Large intestine (tissue), 3 donors: ENCODE measurements around the gene COG5. TPM values are rescaled to one million over a fixed set of nuclear protein-coding genes. Genes with fewer than 3 reads are reported as not detected.

Source experiments
- DNase-seq, 2 donors: peaks; one replicate each; pipeline versions ENCODE4 v3.0.0 to v3.0.0-alpha.2; 2013
- H3K27ac ChIP-seq: one replicate; pipeline ENCODE4 v1.5.1; 2013; ENCODE audit warnings: low read length
- H3K27me3 ChIP-seq: 2 replicates; pipeline ENCODE4 v1.6.1; 2013; ENCODE audit warnings: low read length; ENCODE audit not compliant: control insufficient read depth, insufficient read depth
- H3K36me3 ChIP-seq: 2 replicates; pipeline ENCODE4 v1.6.1; 2013; ENCODE audit warnings: low read length; ENCODE audit not compliant: control insufficient read depth, insufficient read depth
- H3K4me1 ChIP-seq: one replicate; pipeline ENCODE4 v1.6.1; 2013; ENCODE audit warnings: low read length; ENCODE audit not compliant: control insufficient read depth, insufficient read depth
- H3K4me3 ChIP-seq: one replicate; pipeline ENCODE4 v1.5.1; 2013; ENCODE audit warnings: low read length
- H3K9me3 ChIP-seq: one replicate; pipeline ENCODE4 v1.6.1; 2013; ENCODE audit warnings: mild to moderate bottlenecking, low read depth, low read length, moderate library complexity; ENCODE audit not compliant: control insufficient read depth
- WGBS: methylation state at CpG from one replicate; pipeline ENCODE4 v1.1.5; 2013; ENCODE audit warnings: low lambda C conversion rate; ENCODE audit not compliant: insufficient coverage; 5-methylcytosine and 5-hydroxymethylcytosine counted together
- polyA plus RNA-seq: library from polyadenylated mRNA; unstranded; fragments of 120-200 nt; gene quantifications from one replicate; pipeline ENCODE4 v1.2.1, GENCODE V29; 2013

COG5 gene
- polyA plus RNA-seq, 1 donor, result 40.7 TPM

DNA sequence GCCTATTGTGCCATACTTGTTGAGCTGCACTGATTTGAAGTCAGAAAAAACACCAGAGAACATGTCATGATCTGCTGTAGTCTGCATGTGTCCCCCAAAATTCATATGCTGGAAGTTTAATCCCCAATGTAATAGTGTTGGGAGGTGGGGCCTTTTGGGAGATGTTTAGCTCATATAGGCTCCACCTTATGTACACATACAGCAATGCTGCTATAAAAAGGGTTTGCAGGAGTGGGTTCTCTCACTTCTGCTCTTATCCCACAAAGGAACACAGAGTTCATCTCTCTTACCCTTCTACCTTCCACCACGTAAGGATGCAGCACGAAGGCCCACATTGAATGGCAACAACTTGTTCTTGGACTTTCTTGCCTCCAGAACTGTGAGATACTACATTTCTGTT lies 70.8 kb downstream of the COG5 start:
- H3K27me3 ChIP-seq, result no peaks in the 10 kb centered on the region
- H3K27ac ChIP-seq, result no peak overlapping the region
- no peak for DNase-seq
- no peaks in the 10 kb centered on the region for H3K4me1 ChIP-seq
- WGBS, result 100% methylated on average over 2 of the region's 2 CpGs
- H3K9me3 ChIP-seq, result no peaks in the 10 kb centered on the region
- H3K36me3 ChIP-seq, result no peaks in the 10 kb centered on the region
- H3K4me3 ChIP-seq, result no peak overlapping the region

GRCh38 chr7:107486041-107486440 lies 77.7 kb downstream of the COG5 start:
- no peak for DNase-seq
- Histone ChIP-seq H3K27me3 (no peaks in the 10 kb centered on the region), H3K4me1 (no peaks in the 10 kb centered on the region), H3K27ac (no peak overlapping the region), H3K4me3 (no peak overlapping the region), H3K9me3 (no peaks in the 10 kb centered on the region), H3K36me3 (no peaks in the 10 kb centered on the region)
- WGBS, result 94% methylated on average over 3 of the region's 3 CpGs

DNA sequence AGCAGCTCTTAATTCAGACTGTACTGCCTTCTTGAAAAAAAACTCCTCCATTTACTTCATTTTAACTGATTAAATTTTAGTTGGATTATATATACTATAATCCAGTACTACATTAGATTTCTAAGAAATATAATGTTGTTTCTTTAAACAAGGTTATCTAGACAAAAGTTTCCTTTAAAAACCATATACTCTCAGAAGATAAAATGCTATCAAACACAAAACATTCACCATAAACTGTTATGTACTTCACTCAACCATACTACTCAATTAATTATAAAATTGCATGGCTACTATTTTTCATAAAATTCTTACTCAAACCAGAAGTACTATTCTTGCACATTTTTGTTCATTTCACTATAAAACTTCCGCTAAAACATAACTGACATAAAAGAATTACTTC lies 81.1 kb downstream of the COG5 start:
- H3K9me3 ChIP-seq, result no peaks in the 10 kb centered on the region
- H3K36me3 ChIP-seq, result no peaks in the 10 kb centered on the region
- no peak overlapping the region for H3K4me3 ChIP-seq
- no peak for DNase-seq
- no peaks in the 10 kb centered on the region for H3K27me3 ChIP-seq
- H3K4me1 ChIP-seq, result no peaks in the 10 kb centered on the region
- WGBS, result 100% methylated on average over 1 of the region's 1 CpG
- H3K27ac ChIP-seq, result no peak overlapping the region

- Histone ChIP-seq H3K27ac (no peak overlapping the region), H3K36me3 (no peaks in the 10 kb centered on the region), H3K4me1 (no peaks in the 10 kb centered on the region), H3K4me3 (no peak overlapping the region), H3K27me3 (no peaks in the 10 kb centered on the region), H3K9me3 (no peaks in the 10 kb centered on the region)
- DNase-seq, result no peak
- WGBS, result 100% methylated on average over 1 of the region's 3 CpGs
Observed at GRCh38 chr7:107480932-107481331, 82.8 kb downstream of the COG5 start.

- Histone ChIP-seq H3K4me3 (no peak overlapping the region), H3K27me3 (no peaks in the 10 kb centered on the region), H3K36me3 (no peaks in the 10 kb centered on the region), H3K27ac (no peak overlapping the region), H3K4me1 (no peaks in the 10 kb centered on the region), H3K9me3 (no peaks in the 10 kb centered on the region)
- WGBS, result 100% methylated on average over 1 of the region's 2 CpGs
- no peak for DNase-seq
Observed at GRCh38 chr7:107479303-107479702, 84.4 kb downstream of the COG5 start.

- Histone ChIP-seq H3K27me3 (no peaks in the 10 kb centered on the region), H3K36me3 (no peaks in the 10 kb centered on the region), H3K4me3 (no peak overlapping the region), H3K27ac (no peak overlapping the region), H3K4me1 (no peaks in the 10 kb centered on the region), H3K9me3 (no peaks in the 10 kb centered on the region)
- WGBS, result 46% methylated on average over 2 of the region's 5 CpGs
- DNase-seq, result no peak
Observed at GRCh38 chr7:107474104-107474521, 89.6 kb downstream of the COG5 start.

DNA sequence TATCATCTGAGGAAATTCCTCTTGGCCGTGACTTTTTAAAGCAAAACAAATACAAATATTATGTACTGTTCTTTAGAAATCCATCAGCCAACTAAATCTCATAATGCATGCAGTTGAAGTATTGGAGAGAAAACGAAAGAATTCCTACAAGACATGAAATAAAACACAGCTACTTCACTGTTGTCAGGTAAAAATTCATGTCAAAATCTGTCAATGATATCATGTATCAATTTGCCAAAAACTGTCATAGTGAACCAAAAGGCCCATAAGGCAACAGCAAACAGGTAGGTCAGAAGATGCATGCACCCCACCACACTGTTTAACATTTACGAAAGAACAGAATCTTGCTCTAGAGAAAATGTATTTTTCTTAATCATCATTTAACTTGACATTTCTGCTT lies 91.6 kb downstream of the COG5 start:
- Histone ChIP-seq H3K36me3 (no peaks in the 10 kb centered on the region), H3K9me3 (no peaks in the 10 kb centered on the region), H3K27me3 (no peaks in the 10 kb centered on the region), H3K4me1 (no peaks in the 10 kb centered on the region), H3K27ac (no peak overlapping the region), H3K4me3 (no peak overlapping the region)
- no peak for DNase-seq
- WGBS, result 92% methylated on average over 3 of the region's 3 CpGs

GRCh38 chr7:107471292-107472070 lies 92.2 kb downstream of the COG5 start:
- 68% methylated on average over 2 of the region's 3 CpGs for WGBS
- no peaks in the 10 kb centered on the region for H3K9me3 ChIP-seq

GRCh38 chr7:107469929-107470328 lies 93.8 kb downstream of the COG5 start, which contains the start of gene GPR22:
Gene GPR22, plus strand, starts transcription at chr7:107470057. Its CDS starts 4,004 bp downstream, at chr7:107474061.
- WGBS, result no CpG with 5 or more reads among the region's 4 CpGs
- Histone ChIP-seq H3K4me3 (no peak within 1 kb of the TSS), H3K27ac (no peak within 1 kb of the TSS), H3K9me3 (no peaks in the 10 kb centered on the region), H3K27me3 (no peaks in the 10 kb centered on the region), H3K4me1 (no peaks in the 10 kb centered on the region), H3K36me3 (no peaks in the 10 kb centered on the region)
- DNase-seq, result no peak

More at GRCh38 chr7:107471292-107472070, 92.2 kb downstream of the COG5 start:
- Histone ChIP-seq H3K4me1 (no peaks in the 10 kb centered on the region), H3K27ac (no peak overlapping the region), H3K36me3 (no peaks in the 10 kb centered on the region), H3K27me3 (no peaks in the 10 kb centered on the region), H3K4me3 (no peak overlapping the region)
- DNase-seq, result no peak

- WGBS, result 100% methylated on average over 1 of the region's 1 CpG
- H3K4me3 ChIP-seq, result no peak overlapping the region
Observed at GRCh38 chr7:107468824-107469223, 94.9 kb downstream of the COG5 start.

GRCh38 chr7:107467972-107468371 lies 95.7 kb downstream of the COG5 start:
- Histone ChIP-seq H3K4me3 (no peak overlapping the region), H3K4me1 (no peaks in the 10 kb centered on the region), H3K27me3 (no peaks in the 10 kb centered on the region), H3K9me3 (no peaks in the 10 kb centered on the region), H3K36me3 (no peaks in the 10 kb centered on the region), H3K27ac (no peak overlapping the region)
- WGBS, result no CpG with 5 or more reads among the region's 2 CpGs
- DNase-seq, result no peak

More at GRCh38 chr7:107468824-107469223, 94.9 kb downstream of the COG5 start:
- H3K27ac ChIP-seq, result no peak overlapping the region
- no peaks in the 10 kb centered on the region for H3K27me3 ChIP-seq
- no peak for DNase-seq
- H3K9me3 ChIP-seq, result no peaks in the 10 kb centered on the region
- H3K4me1 ChIP-seq, result no peaks in the 10 kb centered on the region
- H3K36me3 ChIP-seq, result no peaks in the 10 kb centered on the region
